ENCODE data around the gene PGBD5.

Gene PGBD5

DNA sequence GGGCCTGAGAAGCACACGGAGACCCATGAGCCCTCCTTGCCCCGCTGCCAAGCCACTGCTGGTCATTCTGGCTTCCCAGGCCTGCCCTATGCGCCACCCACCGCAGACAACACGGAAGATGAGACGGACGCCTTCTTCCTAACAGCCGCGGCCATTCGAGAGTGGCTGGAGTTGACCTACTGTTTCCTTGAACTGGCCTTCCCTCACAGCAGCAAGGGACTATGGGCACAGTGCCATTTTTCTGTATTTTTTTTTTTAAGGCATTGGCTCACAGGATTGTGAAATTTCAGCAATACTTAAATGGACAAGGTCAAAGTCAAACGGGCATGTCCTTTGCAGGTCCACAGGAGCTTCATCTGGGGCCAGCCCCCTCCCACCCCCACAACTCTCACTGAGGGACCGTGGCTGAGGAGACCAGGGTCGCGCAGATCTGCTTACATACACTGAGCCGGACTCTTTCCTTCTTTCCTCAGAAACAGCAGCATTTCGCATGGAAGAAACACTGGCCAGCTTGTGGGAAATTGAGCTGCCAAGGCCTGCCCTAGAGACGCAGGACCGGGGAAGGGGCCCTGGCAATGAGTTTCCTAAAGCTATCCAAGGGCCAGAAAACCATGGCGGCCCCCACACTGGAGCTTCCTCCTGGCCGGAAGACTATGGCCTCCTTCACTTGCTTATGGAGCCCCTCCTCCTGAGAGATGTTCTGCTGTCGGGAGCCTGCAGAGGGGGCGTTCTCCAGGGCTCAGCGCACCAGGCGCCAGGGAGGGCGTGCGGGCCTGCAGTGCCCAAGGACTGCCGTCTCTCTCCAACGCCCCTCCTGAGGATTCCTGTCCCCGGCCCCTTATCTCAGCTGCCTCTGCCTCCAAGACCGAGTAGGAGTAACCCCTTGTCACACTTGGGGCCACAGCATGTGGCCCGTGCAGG, 98.9 kb downstream of the PGBD5 start:
- DNase-seq (ENCODE audit: low read depth in 2 of 2) = no peak

DNA sequence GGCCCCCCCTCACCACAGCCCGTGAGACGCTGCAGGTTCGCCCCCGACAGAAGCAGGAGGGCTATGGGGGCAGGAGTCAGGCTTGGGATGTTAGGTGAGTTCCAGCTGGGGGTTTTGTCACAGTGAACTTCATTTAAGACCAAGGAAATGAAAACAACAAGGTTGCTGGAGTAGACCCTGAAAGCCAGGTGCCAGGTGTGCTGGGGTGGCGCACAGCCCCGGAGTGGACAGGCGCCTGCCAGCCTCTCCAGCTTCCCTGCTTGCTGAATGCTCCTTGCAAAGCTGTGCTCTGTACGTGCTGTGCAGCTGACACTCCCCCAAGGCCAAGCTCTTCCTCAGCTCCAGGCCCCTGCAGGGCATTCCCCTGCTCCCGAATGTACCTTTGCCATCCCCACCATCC, 102.4 kb downstream of the PGBD5 start:
- DNase-seq (ENCODE audit: low read depth in 2 of 2) = no peak

DNA sequence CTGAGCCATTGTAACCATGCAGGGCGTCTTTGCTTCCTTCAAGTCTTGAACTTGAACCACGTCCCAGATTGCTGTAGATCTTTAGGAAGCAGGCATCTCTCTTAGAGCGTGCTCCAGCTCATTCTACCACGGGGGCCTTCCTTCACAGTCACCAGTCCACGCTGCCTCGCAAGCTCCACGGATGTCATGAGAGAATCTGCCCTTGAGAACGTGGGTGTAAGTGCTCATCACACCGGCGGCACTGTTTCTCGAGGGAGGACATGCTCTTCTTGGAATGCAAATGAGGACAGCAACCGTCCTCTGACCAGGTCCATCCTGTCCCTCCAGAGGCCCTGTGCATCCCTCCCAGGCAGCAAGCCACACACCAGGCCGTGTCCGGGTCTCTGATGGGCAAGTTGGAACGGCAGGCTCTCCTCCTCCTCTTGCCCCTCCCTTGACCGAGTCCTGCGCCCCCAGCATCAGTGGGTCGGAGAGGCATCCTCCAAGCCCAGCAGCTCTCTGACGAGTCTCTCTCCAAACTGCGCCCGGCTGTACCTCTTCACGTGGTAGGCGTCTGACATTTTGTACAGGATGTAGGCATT, 103.1 kb downstream of the PGBD5 start:
- no peak for DNase-seq (ENCODE audit: low read depth in 2 of 2)

DNA sequence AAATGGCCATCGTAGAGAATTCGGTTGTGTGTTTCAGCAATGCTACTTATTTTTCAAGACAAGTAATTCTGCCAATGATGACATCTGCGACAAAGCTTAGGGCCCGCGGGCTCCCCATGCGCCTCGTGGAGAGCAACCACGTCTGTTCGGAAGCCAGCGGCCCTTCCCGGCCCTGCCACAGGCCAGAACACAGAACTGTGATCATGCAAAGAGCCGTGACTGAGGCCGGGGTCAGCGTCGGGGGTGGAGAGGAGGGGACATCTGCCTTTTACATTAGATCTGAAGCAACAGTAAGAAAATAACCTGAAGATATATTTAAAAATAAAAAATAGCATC, 103.7 kb downstream of the PGBD5 start:
- no peak for DNase-seq (ENCODE audit: low read depth in 2 of 2)

DNA sequence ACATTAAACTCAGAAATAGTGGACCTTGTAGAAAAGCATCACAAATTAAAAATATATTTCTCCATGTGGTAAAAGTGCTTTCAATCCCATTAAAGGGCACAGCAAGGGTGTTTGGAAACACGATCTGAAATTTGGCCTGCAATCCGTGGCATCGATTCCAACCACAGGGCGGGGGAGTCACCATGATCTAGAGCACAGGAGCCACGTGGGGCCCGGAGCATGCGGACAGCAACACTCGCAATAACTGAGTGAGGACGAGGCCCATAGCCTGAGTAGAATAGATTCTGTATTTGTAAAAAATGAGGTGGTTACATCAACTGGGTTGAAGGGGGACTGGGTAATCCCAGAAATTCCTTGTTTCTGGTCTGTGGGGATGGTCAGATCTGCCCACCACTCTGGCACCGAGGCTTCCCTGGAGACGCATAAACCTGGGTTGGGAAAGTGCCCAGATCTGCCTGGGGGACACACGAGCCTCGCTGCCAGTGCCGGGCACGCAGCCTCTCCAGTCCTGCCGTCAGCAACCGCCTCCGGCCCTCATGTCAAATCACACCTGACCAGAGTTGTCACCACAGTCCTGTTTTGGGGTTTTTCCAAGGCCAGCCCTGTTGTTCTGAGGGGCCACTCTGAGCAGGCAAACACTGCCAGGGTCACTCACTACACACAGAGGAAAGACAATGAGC, 104.3 kb downstream of the PGBD5 start:
- no peak for DNase-seq (ENCODE audit: low read depth in 2 of 2)

DNA sequence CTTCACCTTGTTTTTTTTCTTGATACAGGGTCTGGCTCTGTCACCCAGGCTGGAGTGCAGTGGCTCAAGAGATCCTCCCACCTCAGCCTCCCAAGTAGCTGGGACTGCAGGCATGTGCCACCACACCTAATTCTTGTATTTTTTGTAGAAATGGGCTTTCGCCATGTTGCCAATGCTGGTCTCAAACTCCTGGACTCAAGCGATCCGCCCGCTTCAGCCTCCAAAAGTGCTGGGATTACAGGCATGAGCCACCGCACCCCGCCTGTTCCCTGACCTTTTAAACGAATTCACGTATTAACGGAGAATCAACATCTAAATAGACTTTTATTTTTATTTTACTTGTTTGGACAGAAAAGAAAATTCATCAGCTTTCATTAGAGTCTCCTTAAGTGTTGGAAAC, 104.8 kb downstream of the PGBD5 start:
- no peak for DNase-seq (ENCODE audit: low read depth in 2 of 2)

DNA sequence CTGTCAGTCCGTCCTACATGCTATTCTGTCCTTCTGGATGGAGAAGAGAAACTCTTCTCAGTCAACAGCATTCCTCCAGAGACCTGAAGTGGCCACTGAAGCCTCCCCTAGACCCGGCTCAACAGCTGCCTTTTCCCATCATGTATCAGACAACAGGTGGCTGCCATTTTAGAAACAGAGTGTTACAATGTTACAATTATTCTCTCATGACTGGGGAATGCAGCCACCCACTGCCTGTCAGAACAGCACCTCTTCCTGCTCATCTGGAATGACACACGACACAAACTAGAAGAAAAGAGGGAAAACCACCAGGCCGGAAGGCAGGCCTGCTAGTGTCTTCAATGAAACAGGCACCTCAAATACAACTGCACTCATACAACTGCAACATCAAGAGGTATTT, 105.3 kb downstream of the PGBD5 start:
- no peak for DNase-seq (ENCODE audit: low read depth in 2 of 2)

DNA sequence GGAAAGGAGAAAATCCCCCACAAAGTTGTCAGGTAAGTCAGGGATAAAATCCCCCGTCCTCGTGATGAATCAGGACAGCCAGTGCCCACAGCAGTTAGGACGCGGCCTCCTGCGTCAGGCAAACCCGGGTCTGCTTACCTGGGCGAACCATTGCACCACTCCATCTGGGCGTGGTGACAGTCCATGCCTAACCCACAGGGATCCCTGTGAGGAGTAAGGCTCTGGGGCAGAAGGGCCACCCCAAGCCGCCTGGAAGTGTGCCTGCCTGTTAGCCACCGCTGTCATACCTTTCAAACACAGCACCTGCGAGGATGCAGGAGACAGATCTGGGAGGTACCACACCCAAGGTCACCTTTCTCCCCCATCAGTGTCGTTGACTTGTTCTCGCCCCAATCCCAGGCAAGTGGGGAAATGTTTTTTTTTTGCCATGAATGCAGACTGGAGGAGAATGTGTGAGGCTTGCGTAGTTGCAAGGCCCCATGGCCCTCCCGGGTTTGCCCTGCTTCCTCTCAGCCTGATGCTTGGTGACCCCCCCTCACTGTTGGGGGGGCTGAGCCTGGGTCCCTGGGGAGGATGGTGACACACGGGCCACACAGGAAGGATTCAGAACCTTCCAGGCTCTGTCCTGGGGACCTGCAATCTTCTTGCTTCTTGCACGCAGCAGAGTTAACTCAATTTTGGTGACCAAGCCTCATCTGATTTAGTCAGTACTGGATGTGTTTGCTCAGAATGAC, 107.0 kb downstream of the PGBD5 start:
- no peak for DNase-seq (ENCODE audit: low read depth in 2 of 2)

DNA sequence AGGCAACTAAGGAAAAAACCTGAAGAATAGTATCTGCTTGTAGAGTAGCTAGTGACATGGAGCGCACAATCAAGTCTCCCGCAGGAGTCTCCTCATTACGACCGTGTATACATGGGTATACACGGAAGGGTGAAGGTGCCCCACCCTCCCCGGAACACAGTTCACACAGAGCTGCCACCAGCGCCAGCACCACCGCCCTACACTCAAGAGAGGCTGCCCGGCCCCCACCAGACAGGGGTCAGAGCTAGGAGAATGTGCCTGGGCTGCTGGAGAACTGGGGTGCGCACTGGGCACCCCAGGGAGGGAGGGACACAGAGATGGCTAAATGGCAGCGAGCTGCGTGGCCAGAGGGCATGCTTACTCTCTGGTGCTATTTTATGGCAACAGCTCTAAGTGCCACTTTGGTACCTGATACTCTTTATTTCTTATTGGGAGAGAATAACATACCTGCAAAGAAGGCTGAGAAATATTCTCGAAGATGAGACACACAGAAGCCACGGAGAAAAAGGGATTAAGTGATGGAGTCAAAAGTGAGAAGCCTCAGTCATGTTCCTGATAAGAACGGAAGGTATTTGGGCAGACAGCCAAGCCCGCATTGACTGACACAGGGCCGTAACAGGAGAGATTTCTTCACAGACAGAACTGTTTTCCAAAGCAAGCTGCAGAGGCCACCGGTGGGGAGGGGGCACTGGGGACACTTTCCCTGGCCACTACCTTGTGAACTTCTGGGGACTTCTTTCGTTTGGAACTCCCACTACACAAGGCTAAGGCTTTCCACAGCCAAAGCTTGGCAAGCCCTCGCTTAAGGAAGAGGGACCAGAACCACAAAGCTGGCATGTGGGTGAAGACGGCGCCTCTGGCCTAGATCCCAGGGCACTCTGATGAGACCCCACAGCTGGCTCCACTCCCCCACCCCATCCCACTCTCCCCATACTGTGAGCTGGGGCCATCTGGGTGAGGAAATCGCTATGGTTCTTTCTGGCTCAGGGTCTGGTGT, 108.0 kb downstream of the PGBD5 start:
- DNase-seq (ENCODE audit: low read depth in 2 of 2) = no peak

DNA sequence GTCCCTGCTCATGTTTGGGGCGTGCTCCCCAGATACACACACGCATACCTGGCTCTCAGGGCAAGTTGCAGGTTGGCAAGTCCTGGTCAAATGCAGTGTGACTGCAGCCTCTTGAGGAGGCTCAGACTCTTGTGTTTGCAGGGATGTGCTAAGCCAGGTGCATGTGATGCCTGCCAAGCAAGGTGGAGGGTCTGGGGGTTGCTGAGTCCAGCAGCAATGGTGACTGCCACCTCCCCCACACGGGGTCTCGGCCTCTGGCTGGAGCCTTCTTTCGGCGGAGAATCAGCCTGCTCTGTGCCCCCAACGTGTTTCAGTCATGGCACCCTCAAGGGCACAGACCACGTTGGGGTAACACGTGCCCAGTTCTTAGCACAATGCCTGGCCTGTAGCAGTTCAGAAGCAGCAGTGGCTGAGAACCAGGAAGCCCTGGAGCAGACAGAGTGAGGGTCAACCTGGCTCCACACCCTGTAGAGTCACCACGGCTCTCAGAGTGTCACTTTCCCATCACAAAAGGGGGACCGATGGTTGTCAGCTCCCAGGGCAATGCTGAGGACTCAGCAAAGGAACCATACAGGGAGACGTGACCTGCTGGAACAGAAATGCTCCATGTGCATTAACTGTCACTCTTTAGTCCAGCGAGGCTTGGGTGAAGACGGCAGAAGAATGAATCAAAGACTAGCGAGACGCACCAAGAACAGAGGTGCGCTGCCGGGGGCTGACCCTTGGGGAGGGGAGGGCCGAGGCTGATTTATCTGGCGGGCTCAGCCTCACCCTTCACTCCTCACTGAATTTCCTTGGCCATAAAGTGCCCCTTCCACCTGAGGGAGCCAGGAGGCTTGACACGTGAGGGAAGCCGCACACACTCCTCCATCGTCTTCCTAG, 109.0 kb downstream of the PGBD5 start:
- DNase-seq (ENCODE audit: low read depth in 2 of 2) = no peak

DNA sequence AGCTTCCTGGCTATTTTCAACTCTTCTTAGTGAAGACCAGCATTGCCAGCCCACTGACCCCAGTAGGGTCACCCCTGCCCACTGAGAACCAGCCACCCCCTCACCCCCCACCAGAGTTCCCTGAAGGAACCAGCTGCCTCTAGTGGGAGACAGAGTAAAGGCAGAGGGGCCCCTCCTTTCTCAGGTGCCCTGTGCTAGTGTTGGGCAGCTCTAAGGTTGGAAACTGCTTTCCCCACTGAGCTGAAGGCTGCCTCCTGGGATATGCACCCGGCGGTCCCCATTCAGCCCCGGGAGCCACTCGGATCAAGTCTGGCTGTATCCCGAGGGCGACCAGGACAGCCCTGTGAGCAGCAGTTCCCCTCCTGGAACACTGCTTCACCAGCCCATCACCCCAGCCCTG, 111.0 kb downstream of the PGBD5 start:
- DNase-seq (ENCODE audit: low read depth in 2 of 2) = no peak

DNA sequence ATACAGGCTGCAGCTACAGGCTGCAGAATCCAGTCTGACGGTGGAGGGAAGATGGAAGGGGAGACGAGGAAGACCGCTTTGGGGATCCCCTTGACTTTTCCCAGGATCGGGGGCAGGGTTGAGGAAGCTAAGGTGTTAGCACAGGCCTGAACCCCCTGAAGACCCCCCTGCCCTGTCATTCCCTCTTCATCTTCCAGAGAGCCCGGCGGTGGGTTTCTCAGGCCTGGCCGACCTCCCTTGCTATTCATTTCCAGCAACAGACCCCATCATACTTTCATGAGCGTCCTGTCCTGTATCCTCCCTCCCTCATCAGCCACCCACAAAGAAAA, 112.0 kb downstream of the PGBD5 start:
- DNase-seq (ENCODE audit: low read depth in 2 of 2) = no peak

DNA sequence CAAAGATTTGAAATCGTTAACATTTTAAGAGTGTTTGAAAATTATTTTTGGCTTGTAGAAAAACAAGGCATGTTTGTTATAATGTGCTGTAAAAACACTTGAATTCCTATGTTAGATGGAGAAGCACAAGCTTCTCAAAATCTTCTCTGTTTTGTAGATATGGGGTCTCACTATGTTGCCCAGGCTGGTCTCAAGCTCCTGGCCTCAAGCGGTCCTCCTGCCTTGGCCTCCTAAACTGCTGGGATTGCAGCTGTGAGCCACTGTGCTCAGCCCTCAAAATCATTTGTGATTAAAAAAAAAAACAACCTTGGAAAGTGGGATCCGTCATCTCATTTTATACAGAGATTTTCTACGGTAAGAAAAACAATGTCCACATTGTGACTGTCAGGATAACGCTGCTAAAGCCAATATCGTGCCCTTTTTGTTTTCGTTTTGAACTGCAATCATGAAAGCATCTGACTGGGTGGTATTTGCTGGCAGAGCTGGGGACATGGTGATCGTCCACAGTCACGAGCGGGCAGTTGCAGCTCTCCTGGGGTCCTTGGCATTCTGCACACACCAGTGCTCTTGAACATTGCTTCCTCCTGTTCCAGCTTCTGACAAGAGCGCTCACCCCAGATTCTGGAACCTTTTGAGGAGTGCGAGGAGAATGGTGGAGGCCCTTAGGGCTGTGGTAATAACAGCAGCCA, 112.5 kb downstream of the PGBD5 start:
- DNase-seq (ENCODE audit: low read depth in 2 of 2) = no peak

DNA sequence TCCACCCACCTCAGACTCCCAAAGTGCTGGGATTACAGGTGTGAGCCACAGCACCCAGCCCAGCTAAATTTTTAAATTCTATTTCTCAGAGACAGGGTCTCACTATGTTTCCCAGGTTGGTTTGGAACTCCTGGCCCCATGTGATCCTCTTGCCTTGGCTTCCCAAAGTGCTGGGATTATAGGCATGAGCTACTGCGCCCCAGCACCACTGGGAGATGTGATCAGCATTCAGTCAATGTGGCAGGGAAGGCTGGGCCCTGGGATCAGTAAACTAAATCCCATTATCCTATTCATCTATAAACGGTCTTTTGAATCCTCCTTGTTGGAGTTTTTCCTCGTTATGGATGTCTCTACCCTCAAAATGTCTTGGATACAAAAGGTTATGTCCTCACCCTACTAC, 113.5 kb downstream of the PGBD5 start:
- no peak for DNase-seq (ENCODE audit: low read depth in 2 of 2)

DNA sequence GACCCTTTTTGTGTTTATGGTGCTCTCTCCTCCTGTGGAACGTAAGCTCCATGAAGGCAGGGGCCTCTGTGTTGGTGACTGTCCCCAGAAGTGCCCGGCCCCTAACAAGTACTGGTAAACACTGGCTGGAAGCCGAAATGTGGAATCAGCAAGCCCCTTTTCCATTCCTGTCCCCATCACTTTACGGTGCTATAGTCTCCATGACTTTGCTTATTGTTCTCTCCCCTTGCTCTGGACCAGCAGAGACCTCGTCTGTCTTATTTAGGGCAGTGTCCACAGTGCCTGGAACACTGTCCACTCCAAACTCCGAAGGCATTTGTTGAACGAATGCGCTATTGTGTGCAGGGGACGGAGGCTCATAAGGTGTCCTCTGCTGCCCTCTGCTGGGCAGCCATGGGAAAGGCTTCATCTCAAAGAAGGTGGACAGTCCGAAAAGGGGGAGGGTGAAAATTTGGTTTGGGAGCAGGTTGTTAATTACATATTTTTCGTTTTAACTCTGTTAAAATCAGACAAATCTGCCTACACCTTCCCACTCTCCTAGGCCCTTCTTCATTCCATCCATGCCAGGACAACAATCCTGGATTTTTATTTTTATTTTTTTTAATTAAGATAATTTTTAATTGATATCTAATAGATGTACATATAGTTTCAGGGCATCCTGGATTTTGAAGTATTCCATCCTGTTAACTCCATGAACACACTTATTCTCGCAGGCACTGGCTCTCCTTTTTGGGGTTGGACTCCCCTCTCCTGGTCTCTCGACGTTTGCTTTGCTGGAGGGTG, 115.6 kb downstream of the PGBD5 start:
- peak; percentile 45 to 63 for DNase-seq (ENCODE audit: low read depth in 2 of 2)

DNA sequence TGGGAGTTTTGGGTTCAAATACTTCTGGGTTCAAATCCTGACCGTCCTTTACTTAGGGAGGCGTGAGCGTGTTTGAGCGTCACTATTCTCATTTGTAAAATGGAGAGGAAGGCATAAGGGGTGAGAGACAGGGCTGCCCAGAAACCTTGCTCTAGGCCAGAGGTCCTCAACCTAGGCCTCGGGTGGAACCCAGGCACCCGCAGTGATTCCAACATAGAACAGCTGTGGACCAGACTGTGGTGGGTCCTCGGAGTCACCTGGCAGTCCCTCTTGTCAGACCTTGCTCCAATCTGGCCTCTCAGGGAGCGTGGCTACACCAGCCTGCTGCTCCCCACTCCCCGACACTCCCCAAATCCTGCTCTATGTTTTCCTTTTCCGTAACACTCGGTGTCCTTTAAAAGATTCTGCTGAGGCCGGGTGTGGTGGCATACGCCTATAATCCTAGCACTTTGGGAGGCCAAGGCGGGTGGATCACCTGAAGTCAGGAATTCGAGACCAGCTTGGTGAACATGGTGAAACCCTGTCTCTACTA, 116.4 kb downstream of the PGBD5 start:
- no peak for DNase-seq (ENCODE audit: low read depth in 2 of 2)

DNA sequence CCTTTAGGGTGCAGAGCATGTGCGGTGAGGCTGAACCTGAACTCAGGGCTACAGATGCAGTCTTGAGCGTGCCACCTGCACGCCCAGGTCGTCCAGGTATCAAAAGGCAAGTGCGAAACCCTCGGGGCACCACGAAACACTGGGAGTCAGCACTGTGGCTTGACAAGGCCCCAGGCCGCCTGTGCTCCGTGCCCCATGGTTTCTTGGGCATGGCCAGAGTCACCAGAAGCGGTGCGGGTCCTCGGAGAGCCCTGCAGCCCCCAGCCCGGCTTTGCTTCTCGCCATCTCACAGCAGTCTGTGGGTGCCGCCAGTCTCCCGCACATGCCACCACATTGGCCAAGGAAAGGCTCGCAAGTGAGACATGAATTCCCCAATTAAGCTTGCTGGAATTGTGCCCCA, 117.3 kb downstream of the PGBD5 start:
- no peak for DNase-seq (ENCODE audit: low read depth in 2 of 2)

DNA sequence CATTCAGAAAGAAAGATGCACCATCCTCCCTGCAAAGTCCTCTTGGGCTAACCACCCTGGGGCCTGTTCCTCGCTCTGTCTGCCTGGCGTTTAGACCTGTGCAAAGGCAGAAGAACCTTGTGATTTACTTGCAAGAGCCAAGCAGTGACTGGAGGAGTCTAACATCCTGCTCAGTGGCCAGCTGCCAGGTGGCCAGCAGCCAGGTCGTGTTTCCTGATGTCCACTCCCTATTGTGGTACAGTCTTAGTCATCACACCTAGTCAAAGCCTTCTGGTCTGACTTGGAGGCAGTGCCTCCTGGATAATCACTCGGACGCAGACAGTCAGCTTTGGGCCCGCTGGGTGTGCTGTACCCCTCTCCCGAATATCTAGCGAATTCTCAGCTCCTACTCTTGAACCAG, 118.1 kb downstream of the PGBD5 start:
- no peak for DNase-seq (ENCODE audit: low read depth in 2 of 2)

DNA sequence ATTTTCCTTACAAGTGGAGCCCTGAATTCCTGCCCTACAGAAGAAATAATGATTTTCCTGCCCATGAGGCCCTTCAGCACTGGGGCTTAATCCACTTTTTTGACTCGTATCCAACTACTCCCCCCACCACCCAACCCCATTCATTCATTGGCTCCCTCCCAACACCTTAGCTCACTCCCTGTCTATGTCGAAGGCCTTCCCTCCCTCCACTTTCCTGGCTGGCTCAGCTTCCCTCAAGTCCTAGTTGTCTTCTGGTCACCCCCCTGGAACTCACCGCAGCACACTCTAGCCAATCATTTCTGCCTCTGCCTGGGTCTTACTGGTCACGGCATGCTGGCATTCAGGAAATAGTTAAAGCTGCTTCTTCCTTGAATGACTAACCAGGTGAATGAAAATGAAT, 118.9 kb downstream of the PGBD5 start:
- DNase-seq (ENCODE audit: low read depth in 2 of 2) = no peak
